Forelimb muscle (tissue), 1 donor: ENCODE data around the gene GRM7. TPM values are rescaled to one million over a fixed set of nuclear protein-coding genes. Genes with fewer than 3 reads are reported as not detected.

Experiments
- DNase-seq: peaks from one replicate; pipeline ENCODE4 v3.0.0-alpha.2; 2013; ENCODE audit warnings: low read depth
- polyA plus RNA-seq: library from polyadenylated mRNA; unstranded; fragments of 120-200 nt; gene quantifications from one replicate; pipeline ENCODE4 v1.2.1, GENCODE V29; 2013; ENCODE audit not compliant: insufficient read length

The GRM7 gene
- polyA plus RNA-seq, 1 donor, result not detected

DNA sequence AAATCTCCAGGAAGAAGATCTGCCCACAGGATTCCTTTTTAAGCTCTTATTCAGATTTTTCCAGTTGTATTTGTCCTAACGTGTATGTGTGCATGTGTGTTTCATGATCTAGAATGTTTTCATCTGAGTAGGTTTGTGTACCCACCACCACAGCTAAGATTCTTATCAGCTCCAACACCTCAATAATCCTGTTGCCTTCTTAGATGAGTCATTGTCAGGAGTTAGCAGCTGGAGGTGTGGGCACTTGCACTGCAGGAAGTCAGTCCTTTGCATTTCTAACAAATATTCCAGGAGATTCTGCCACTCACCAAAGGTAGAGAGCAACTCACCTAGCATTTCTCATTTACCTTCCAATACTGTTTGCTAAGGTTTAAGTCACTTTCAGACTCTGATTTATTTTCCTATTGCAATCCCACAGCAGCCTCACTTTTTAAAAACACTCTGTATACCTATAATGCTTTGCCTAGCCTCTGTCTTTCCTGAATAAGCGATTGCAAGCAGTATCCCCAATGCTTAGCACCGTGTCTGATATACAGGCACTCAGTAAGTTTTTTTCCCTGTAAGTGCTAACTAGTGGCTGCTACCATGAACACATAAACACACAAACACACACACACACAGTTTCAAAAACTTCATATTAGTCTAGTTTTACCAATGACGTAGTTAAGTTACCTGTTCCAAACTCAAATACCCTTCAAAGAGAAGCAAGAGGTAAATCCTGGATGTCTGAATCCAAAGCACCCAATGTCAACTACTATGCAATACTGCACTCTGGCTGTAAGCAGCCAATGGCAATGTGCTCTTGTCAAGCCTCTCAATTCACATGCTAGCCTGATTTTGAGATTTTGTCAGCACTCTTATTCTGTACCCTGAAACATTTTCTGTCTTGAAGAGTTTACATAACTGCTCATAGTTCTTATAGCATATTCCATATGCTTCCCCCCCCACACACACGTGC, 927.2 kb downstream of the GRM7 start:
- DNase-seq, result no peak

- no peak for DNase-seq
Observed at GRCh38 chr3:7788881-7789280, 928.0 kb downstream of the GRM7 start.

DNA sequence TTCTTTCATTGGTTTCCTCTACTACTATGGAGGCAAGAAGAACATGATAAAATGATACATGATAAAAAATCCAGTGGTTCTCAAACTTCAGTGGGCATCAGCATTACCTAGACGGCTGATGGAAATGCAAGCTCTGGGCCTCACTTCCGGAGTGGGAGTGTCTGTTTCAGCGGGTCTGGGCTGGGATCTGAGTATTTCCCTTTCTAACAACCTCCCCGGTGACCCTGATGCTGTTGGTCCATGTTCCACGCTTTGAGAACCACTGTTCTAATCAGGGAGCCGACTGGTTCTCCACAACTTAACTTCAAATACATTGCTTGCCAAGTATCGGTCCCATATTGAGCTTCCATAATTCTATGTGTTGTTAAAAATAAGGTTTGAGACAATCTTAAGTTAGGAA, 928.4 kb downstream of the GRM7 start:
- DNase-seq, result no peak

DNA sequence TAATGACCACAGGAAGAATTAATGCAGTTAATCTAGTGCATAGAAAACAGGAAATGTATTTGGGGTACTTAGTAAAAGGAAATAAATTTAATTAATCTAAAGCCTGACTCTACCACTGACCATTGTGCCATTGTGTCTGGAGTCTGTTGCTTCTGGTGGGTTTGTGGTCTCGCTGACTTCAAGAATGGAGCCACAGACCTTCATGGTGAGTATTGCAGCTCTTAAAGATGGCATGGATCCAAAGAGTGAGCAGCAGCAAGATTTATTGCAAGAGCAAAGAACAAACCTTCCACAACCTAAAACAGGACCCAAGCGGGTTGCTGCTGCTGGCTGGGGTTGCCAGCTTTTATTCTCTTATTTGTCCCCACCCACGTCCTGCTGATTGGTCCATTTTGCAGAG, 929.2 kb downstream of the GRM7 start:
- DNase-seq, result no peak
